SK-N-SH (cell line): ENCODE results near the gene GRAMD2B. TPM values are rescaled to one million over a fixed set of nuclear protein-coding genes. Genes with fewer than 3 reads are reported as not detected.

Source experiments
- CTCF ChIA-PET: fragments of 300-600, 350-600 bp; formaldehyde crosslinking; extraction: SDS; loops from one replicate; lab custom pipeline; 2021; lab: Yijun Ruan, JAX
- POLR2A ChIA-PET: fragments of 350-600 bp; sonication (Branson Sonifier 250); formaldehyde crosslinking; extraction: SDS; loops from one replicate; lab custom pipeline; 2020; ENCODE audit warnings: antibody characterized with exemption, inconsistent platforms; lab: Yijun Ruan, JAX
- DNase-seq: peaks from one replicate; pipeline ENCODE4 v3.0.0; 2012
- H2AFZ ChIP-seq: fragments of 200-600 bp; sonication (generic); 2 replicates; pipeline ENCODE4 v1.8.1; 2016; ENCODE audit warnings: antibody characterized with exemption, mild to moderate bottlenecking, low read depth
- H3F3A ChIP-seq: fragments of 200-600 bp; sonication (generic); replicated peaks from 2 replicates; pipeline ENCODE3; 2016; ENCODE audit warnings: antibody characterized with exemption, mild to moderate bottlenecking; ENCODE audit not compliant: insufficient read depth
- H3K27ac ChIP-seq, 2 experiments: fragments of 200-500 bp in 1 of 2; fragments of 200-600 bp in 1 of 2; sonication (Bioruptor generic) in 1 of 2; sonication (generic), shearing (Covaris generic) in 1 of 2; 2 replicates each; pipeline versions ENCODE4 v1.5.1 to v1.6.1; 2014 to 2016; ENCODE audit warnings: low read depth in 2 of 2, inconsistent platforms in 1 of 2, low read length in 1 of 2, mild to moderate bottlenecking in 1 of 2, mixed read lengths in 1 of 2
- H3K27me3 ChIP-seq: fragments of 200-600 bp; sonication (generic), shearing (Covaris generic); 2 replicates; pipeline ENCODE4 v1.6.1; 2016; ENCODE audit warnings: mixed run types; ENCODE audit not compliant: insufficient read depth
- H3K36me3 ChIP-seq, 2 experiments: fragments of 200-500 bp in 1 of 2; fragments of 200-600 bp in 1 of 2; sonication (Bioruptor generic) in 1 of 2; sonication (generic) in 1 of 2; replicated peaks in 1 of 2; 2 replicates each; pipeline versions ENCODE3 to v1.5.1; 2014 to 2016; ENCODE audit warnings: low read length in 1 of 2, mild to moderate bottlenecking in 1 of 2; ENCODE audit not compliant: insufficient read depth in 2 of 2, control insufficient read depth in 1 of 2
- H3K4me1 ChIP-seq, 2 experiments: fragments of 200-500 bp in 1 of 2; fragments of 200-600 bp in 1 of 2; sonication (Bioruptor generic) in 1 of 2; sonication (generic), shearing (Covaris generic) in 1 of 2; 2 replicates each; pipeline versions ENCODE4 v1.5.1 to v1.6.1; 2014 to 2016; ENCODE audit warnings: low read depth in 1 of 2, low read length in 1 of 2, mixed run types in 1 of 2; ENCODE audit not compliant: insufficient read depth in 2 of 2, control insufficient read depth in 1 of 2
- H3K4me2 ChIP-seq: fragments of 200-600 bp; sonication (generic), shearing (Covaris generic); 2 replicates; pipeline ENCODE4 v1.6.1; 2017; ENCODE audit warnings: mixed run types
- H3K4me3 ChIP-seq, 2 experiments: fragments of 200-500 bp in 1 of 2; fragments of 200-600 bp in 1 of 2; sonication (Bioruptor generic) in 1 of 2; sonication (generic), shearing (Covaris generic) in 1 of 2; 2 replicates each; pipeline versions ENCODE4 v1.5.1 to v1.8.1; 2014 to 2016; ENCODE audit warnings: low read depth in 2 of 2, inconsistent platforms in 1 of 2, low read length in 1 of 2, mild to moderate bottlenecking in 1 of 2, mixed read lengths in 1 of 2, moderate library complexity in 1 of 2
- H3K79me2 ChIP-seq: fragments of 200-600 bp; sonication (generic); 2 replicates; pipeline ENCODE4 v1.8.1; 2017; ENCODE audit warnings: mild to moderate bottlenecking; ENCODE audit not compliant: insufficient read depth
- H3K9ac ChIP-seq: fragments of 200-600 bp; sonication (generic); 2 replicates; pipeline ENCODE4 v1.6.1; 2017; ENCODE audit warnings: mixed run types
- H3K9me2 ChIP-seq: fragments of 200-600 bp; sonication (generic); 2 replicates; pipeline ENCODE4 v1.6.1; 2017; ENCODE audit warnings: mixed run types
- H3K9me3 ChIP-seq: fragments of 200-600 bp; sonication (generic); 2 replicates; pipeline ENCODE4 v1.6.1; 2017; ENCODE audit warnings: mixed run types, mild to moderate bottlenecking, moderate library complexity
- H4K20me1 ChIP-seq: fragments of 200-600 bp; sonication (generic); 2 replicates; pipeline ENCODE4 v1.6.1; 2017; ENCODE audit warnings: mild to moderate bottlenecking, mixed run types; ENCODE audit not compliant: insufficient read depth
- CTCF ChIP-seq: fragments of 200-600 bp; sonication (generic); IDR thresholded peaks from 2 replicates; pipeline ENCODE4 v1.6.1; 2017; ENCODE audit warnings: antibody characterized with exemption, mild to moderate bottlenecking, moderate library complexity
- ELF1 ChIP-seq: IDR thresholded peaks from 2 replicates; pipeline ENCODE4 v1.4.0; 2012
- FOSL2 ChIP-seq: IDR thresholded peaks from 2 replicates; pipeline ENCODE4 v1.4.0; 2012; ENCODE audit warnings: low read depth, mild to moderate bottlenecking, moderate library complexity, borderline replicate concordance
- GATA2 ChIP-seq: sonication (generic); formaldehyde crosslinking; IDR thresholded peaks from 2 replicates; pipeline ENCODE4 v1.5.0; 2020; ENCODE audit warnings: mild to moderate bottlenecking, missing genetic modification reagents
- JUND ChIP-seq: IDR thresholded peaks from 2 replicates; pipeline ENCODE4 v1.4.0; 2012
- MAX ChIP-seq: IDR thresholded peaks from 2 replicates; pipeline ENCODE4 v1.4.0; 2012; ENCODE audit warnings: low read depth
- MEF2A ChIP-seq: IDR thresholded peaks from 2 replicates; pipeline ENCODE4 v1.4.0; 2012; ENCODE audit warnings: low read depth, borderline replicate concordance
- PBX3 ChIP-seq: IDR thresholded peaks from 2 replicates; pipeline ENCODE4; 2012
- RCOR1 ChIP-seq: fragments of 150-350 bp; IDR thresholded peaks from 2 replicates; pipeline ENCODE4 v1.6.1; 2017; ENCODE audit warnings: antibody characterized with exemption, low read length
- REST ChIP-seq: IDR thresholded peaks from 2 replicates; pipeline ENCODE4 v1.6.1; 2012; ENCODE audit warnings: mild to moderate bottlenecking, low read depth, low read length, moderate library complexity
- RXRA ChIP-seq: IDR thresholded peaks from 2 replicates; pipeline ENCODE4 v1.4.0; 2012; ENCODE audit warnings: low read depth, mild to moderate bottlenecking, borderline replicate concordance
- SIN3A ChIP-seq: IDR thresholded peaks from 2 replicates; pipeline ENCODE4 v1.6.1; 2012; ENCODE audit warnings: low read depth, mild to moderate bottlenecking, low read length, moderate library complexity, borderline replicate concordance
- USF1 ChIP-seq: IDR thresholded peaks from 2 replicates; pipeline ENCODE4 v1.4.0; 2012; ENCODE audit warnings: low read depth, borderline replicate concordance
- WGBS: methylation state at CpG from one replicate; pipeline ENCODE4 v1.1.6; 2017; ENCODE audit warnings: low lambda C conversion rate; 5-methylcytosine and 5-hydroxymethylcytosine counted together
- polyA plus RNA-seq, 3 experiments: library from polyadenylated mRNA; depleted of rRNA; stranded (reverse); fragments of >200 nt; gene quantifications; 2 replicates each; pipeline ENCODE4 v1.2.3, GENCODE V29; 2012
- TF ChIP-seq, protein P1 (sequence below): fragments of 150-350 bp; IDR thresholded peaks from 2 replicates; pipeline ENCODE4 v1.6.1; 2016; ENCODE audit warnings: mild to moderate bottlenecking, low read depth, low read length

The GRAMD2B gene
- polyA plus RNA-seq, 1 of the 3 experiments (the other 2 are of a cell fraction): 16.0 TPM

DNA sequence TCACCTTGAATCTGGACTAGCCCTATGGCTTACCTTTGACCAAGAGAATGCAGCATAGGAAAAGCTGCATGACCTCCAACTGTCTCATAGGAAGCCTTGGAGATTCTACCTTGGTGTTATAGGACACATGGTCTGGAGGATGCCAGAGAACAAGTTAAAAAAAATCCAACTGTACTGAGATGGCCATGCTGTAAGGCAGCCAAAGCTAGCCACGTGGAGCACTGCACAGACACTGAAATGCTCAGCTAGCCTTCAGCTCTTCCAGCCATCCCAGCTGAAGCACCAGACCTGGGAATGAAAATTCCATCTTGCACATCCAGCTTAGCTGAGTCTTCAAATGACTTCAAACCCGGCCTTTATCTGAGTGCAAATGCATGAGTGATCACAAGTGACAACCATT is 6.0 kb upstream of the GRAMD2B start:
- Histone ChIP-seq H3K4me2 (no peak overlapping the region), H3K9me3 (no peaks in the 10 kb centered on the region), H3K4me1 (peaks cover 2 to 10% of the 10 kb centered on the region in 2 experiments; a peak in 3 of 4 replicates), H3K9ac (no peak overlapping the region), H3K27me3 (no peaks in the 10 kb centered on the region)
- TF ChIP-seq FOSL2 (no peak), SIN3A (no peak), RXRA (no peak), RCOR1 (no peak), CTCF (no peak), REST (no peak), PBX3 (no peak)
- TF ChIP-seq, protein P1, sequence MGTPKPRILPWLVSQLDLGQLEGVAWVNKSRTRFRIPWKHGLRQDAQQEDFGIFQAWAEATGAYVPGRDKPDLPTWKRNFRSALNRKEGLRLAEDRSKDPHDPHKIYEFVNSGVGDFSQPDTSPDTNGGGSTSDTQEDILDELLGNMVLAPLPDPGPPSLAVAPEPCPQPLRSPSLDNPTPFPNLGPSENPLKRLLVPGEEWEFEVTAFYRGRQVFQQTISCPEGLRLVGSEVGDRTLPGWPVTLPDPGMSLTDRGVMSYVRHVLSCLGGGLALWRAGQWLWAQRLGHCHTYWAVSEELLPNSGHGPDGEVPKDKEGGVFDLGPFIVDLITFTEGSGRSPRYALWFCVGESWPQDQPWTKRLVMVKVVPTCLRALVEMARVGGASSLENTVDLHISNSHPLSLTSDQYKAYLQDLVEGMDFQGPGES: no peak
- TF ChIP-seq, all 33 proteins: peak for 0
- no peaks in the 10 kb centered on the region for H3K9me2 ChIP-seq
- no peak overlapping the region for H3K27ac ChIP-seq
- no peak overlapping the region for H3K4me3 ChIP-seq
- no peaks in the 10 kb centered on the region for H3K79me2 ChIP-seq
- ChIA-PET POLR2A (no interaction called here), CTCF (no interaction called here)
- no peaks in the 10 kb centered on the region for H4K20me1 ChIP-seq
- H3F3A ChIP-seq: no peaks in the 10 kb centered on the region
- H3K36me3 ChIP-seq: no peaks in the 10 kb centered on the region
- H2AFZ ChIP-seq: no peak overlapping the region
- WGBS: 66% methylated on average over 2 of the region's 2 CpGs
- no peak for DNase-seq

DNA sequence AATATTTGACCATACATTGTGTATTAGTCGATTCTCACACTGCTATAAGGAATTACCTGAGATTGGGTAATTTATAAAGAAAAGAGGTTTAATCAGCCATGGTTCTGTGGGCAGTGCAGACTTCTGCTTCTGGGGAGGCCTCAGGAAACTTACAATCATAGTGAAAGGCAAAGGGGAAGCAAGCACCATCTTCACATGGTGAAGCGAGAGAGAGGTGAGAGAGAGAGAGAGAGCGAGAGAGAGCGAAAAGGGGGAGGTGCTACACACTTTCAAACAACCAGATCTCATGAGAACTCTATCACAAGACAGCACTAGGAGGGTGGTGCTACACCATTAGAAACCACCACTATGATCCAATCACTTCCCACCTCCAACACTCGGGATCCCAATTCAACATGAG is 4.1 kb upstream of the GRAMD2B start:
- Histone ChIP-seq H3K9me2 (no peaks in the 10 kb centered on the region), H3K4me3 (no peak overlapping the region), H4K20me1 (no peaks in the 10 kb centered on the region), H3K9me3 (no peaks in the 10 kb centered on the region), H3K27ac (no peak overlapping the region; a peak in 1 of 4 replicates), H3K4me2 (no peak overlapping the region), H3K36me3 (no peaks in the 10 kb centered on the region), H2AFZ (no peak overlapping the region), H3K79me2 (peaks cover 6% of the 10 kb centered on the region), H3F3A (peaks cover 6% of the 10 kb centered on the region), H3K27me3 (no peaks in the 10 kb centered on the region), H3K4me1 (peaks cover 2 to 10% of the 10 kb centered on the region in 2 experiments; a peak in 3 of 4 replicates), H3K9ac (no peak overlapping the region)
- ChIA-PET CTCF (no interaction called here), POLR2A (no interaction called here)
- WGBS: 89% methylated on average over 5 of the region's 5 CpGs
- DNase-seq: no peak
- no peak for TF ChIP-seq GATA2 (CRISPR knock-in tag)
- TF ChIP-seq MAX: no peak
- TF ChIP-seq REST: no peak
- TF ChIP-seq USF1: no peak
- TF ChIP-seq RXRA: no peak
- TF ChIP-seq MEF2A: no peak
- TF ChIP-seq JUND: no peak
- TF ChIP-seq ELF1: no peak
